IPS-20b (cell line): ENCODE measurements around the gene FRY.

Experiments
- H3K27ac ChIP-seq: one replicate; pipeline ENCODE4 v1.5.1; 2013; ENCODE audit warnings: low read length
- H3K27me3 ChIP-seq: 2 replicates; pipeline ENCODE4 v1.6.1; 2013; ENCODE audit warnings: mild to moderate bottlenecking, low read length, inconsistent platforms; ENCODE audit not compliant: insufficient read depth
- H3K36me3 ChIP-seq: 2 replicates; pipeline ENCODE4 v1.6.1; 2013; ENCODE audit warnings: low read depth, mild to moderate bottlenecking, inconsistent platforms, low read length, moderate library complexity; ENCODE audit not compliant: insufficient read depth
- H3K4me1 ChIP-seq: 2 replicates; pipeline ENCODE4 v1.6.1; 2013; ENCODE audit warnings: mild to moderate bottlenecking, control low read depth, inconsistent platforms, low read length, moderate library complexity; ENCODE audit not compliant: insufficient read depth
- H3K4me3 ChIP-seq: 2 replicates; pipeline ENCODE4 v1.5.1; 2013; ENCODE audit warnings: mild to moderate bottlenecking, low read length, inconsistent platforms
- H3K9ac ChIP-seq: 2 replicates; pipeline ENCODE4 v1.6.1; 2013; ENCODE audit warnings: low read depth, mild to moderate bottlenecking, inconsistent platforms, low read length, moderate library complexity
- H3K9me3 ChIP-seq: 2 replicates; pipeline ENCODE4 v1.6.1; 2013; ENCODE audit warnings: mild to moderate bottlenecking, low read depth, low read length, inconsistent platforms; ENCODE audit not compliant: insufficient read depth

The FRY gene

DNA sequence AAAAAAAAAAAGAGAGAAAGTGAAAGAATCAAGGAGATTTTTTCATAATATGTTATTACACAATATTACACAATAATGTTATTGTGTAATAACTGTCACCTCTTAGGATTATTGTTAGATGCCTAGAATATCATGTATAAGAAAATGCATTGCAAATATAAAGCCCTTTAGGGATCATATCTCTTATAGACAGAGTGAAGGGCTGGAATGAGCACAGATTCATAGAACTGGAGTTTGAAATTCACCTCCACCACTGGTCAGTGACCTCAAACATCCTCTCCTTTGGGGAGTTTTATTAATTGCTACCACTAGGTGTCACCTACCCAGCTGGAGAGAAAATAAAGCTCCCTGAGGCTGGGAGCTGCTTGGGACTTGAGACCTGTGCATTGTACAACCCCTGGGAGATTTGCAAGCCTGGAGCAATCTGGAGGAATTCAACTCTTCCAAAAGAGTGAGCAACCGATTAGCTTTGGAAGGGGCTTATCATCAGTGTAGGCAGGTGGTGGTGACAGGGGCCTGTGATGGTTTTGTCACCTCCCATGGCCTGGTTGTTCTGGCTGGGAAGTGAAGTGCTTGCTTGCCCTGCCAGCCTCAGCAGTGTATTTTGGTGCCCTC lies 30.3 kb upstream of the FRY start:
- H3K9ac ChIP-seq, result no peak overlapping the region
- H3K9me3 ChIP-seq, result no peaks in the 10 kb centered on the region
- no peaks in the 10 kb centered on the region for H3K27me3 ChIP-seq
- H3K36me3 ChIP-seq, result no peaks in the 10 kb centered on the region
- no peaks in the 10 kb centered on the region for H3K4me1 ChIP-seq
- H3K27ac ChIP-seq, result no peak overlapping the region
- no peak overlapping the region for H3K4me3 ChIP-seq

DNA sequence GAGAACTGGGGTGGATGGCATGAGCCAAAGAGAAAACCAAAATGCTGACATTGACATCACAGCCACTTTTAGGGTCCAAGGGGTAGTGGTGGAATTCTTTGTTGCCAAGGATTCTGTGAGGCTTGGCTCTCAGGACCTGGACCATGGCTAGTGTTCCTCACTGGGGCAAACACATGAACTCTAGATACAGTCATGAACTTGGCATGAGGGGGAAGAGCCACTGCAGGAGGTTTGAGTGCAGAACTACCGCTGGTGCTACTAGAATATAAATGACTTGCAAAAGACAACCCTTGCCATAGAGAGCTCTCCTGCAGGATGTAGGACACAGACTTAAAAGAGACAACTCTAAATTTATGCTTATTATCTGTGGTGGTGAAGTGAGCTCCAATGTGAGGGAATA lies 29.8 kb upstream of the FRY start:
- Histone ChIP-seq H3K27ac (no peak overlapping the region), H3K4me3 (no peak overlapping the region), H3K36me3 (no peaks in the 10 kb centered on the region), H3K9me3 (no peaks in the 10 kb centered on the region), H3K27me3 (no peaks in the 10 kb centered on the region), H3K4me1 (no peaks in the 10 kb centered on the region), H3K9ac (no peak overlapping the region)

DNA sequence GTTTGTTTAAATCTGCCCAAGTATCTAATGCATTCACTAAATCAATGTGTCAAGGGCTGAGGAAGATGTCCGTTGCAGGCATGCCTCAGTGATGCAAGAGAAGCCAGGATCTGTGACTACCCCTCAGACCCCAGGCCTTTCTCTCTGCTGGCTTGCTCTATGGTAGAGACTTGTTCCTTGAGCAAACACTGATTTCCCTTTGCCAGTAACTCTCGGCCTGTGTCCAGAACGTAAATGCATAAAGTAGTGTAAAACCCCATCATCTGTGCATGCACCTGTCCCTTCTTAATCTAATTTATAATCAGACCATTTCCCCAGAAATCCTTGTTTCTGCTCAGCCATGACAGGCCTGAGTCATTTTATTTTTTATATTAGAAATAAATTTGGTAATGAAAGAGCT lies 28.7 kb upstream of the FRY start:
- H3K27ac ChIP-seq, result no peak overlapping the region
- H3K4me1 ChIP-seq, result no peaks in the 10 kb centered on the region
- no peaks in the 10 kb centered on the region for H3K9me3 ChIP-seq
- no peak overlapping the region for H3K4me3 ChIP-seq
- H3K27me3 ChIP-seq, result no peaks in the 10 kb centered on the region
- no peaks in the 10 kb centered on the region for H3K36me3 ChIP-seq
- H3K9ac ChIP-seq, result no peak overlapping the region

DNA sequence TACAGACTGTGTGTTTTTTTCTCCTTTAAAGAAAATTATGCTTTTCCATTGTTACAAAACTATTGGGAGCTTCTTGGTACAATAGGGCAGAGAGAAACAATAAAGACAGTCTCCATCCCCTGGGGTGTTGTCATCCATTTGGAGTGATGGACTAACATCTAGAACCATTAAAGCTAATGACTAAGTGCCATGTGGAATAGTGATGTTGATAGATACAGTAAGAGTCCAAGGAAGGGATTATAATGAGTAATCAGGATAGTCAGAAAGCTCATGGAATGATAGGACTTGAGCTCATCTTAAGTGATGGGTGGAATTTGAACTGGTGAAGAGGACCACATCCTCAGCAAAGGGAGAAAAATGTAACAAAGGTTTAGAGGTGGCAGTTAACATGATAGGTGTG lies 24.1 kb upstream of the FRY start:
- Histone ChIP-seq H3K4me3 (no peak overlapping the region), H3K9ac (no peak overlapping the region), H3K27me3 (no peaks in the 10 kb centered on the region), H3K36me3 (no peaks in the 10 kb centered on the region), H3K9me3 (no peaks in the 10 kb centered on the region), H3K4me1 (peaks cover 8% of the 10 kb centered on the region; the same call in 1 of the 2 replicates), H3K27ac (no peak overlapping the region)

DNA sequence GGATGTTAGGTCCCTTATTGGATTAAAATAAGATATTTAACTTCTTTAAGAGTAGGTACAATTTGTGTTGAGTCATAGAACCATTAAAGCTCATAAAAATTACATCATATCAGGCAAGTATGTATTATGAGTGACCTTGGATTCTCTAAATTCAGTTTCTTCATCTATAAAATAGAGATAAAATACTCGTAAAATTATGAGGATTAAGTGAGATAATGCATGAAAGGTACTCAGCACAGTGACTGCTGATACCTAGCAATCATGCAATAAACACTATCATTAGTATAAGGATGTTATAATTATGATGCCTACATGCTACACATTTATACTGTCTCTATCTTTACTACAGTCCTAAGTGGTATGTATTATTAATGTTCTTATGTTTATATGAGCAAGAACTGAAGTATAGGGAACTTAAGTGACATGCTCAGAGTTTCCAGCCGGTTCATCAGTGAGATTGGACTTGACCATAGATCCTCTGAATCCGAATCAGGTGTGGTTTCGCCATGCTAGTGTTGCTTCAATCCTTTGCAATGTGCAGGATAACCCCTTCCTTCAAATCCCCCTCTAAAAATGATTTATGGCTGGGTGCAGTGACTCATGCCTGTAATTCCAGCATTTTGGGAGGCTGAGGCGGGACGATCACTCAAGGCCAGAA lies 22.9 kb upstream of the FRY start:
- Histone ChIP-seq H3K9me3 (no peaks in the 10 kb centered on the region), H3K9ac (no peak overlapping the region), H3K27ac (no peak overlapping the region), H3K4me1 (peaks cover 8% of the 10 kb centered on the region; the same call in 1 of the 2 replicates), H3K4me3 (no peak overlapping the region), H3K27me3 (no peaks in the 10 kb centered on the region), H3K36me3 (no peaks in the 10 kb centered on the region)

DNA sequence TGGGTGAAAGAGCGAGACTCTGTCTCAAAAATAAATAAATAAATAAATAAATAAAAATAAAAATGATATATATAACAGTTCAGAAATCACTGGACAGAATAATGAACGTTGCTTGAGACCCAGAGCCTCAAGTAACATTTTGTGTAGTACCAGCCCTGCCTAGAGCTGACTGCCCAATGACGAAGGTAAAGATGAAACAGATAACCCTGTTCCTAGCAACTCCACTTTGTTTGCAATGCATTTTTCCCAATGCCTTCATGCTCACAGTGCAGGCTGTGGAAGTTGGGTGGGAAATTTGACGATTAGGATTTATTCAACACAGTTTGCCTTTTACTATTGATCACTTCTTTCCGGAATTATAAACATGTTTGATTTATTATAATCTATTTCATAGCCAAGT lies 22.2 kb upstream of the FRY start:
- no peaks in the 10 kb centered on the region for H3K9me3 ChIP-seq
- peaks cover 8% of the 10 kb centered on the region; the same call in 1 of the 2 replicates for H3K4me1 ChIP-seq
- no peaks in the 10 kb centered on the region for H3K27me3 ChIP-seq
- no peak overlapping the region for H3K27ac ChIP-seq
- no peak overlapping the region for H3K9ac ChIP-seq
- no peak overlapping the region for H3K4me3 ChIP-seq
- no peaks in the 10 kb centered on the region for H3K36me3 ChIP-seq

DNA sequence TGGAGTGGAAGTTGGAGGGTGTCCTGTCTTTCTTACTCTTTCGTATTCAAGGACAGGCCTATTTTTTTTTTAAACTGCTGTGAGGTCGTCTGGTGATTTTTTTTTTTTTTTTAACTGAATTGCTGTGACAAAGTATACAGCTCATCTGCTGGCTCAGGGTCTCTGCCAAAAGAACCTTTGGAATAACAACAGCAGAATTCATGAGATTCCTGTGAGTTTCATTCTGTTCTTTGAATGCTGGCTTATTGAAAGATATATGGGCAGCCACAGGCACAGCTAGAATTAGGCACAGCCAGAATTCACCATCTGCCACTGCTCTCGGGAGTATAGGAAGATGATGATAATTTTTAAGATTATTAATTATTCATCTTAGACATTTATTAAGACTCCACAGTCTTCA lies 21.4 kb upstream of the FRY start:
- H3K9me3 ChIP-seq, result no peaks in the 10 kb centered on the region

DNA sequence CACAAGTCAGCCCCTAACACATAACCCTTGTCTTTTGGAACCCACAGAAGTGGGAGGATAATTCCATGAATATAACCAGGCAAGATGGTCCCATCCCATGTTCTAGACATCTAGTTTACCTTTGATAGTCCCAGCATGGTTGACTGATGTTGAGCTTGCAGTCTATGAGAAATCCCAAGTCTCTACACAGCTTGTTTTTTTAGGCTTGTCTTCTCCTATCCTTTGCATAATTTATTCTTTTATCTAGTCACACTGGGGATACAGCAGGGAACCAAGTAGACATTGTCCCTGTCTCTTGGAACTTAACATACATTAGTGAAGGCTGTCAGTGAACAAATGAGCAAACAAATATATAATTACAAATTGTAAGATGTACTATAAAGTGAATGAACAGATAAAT lies 19.6 kb upstream of the FRY start:
- no peaks in the 10 kb centered on the region for H3K36me3 ChIP-seq
- no peak overlapping the region for H3K27ac ChIP-seq
- H3K4me3 ChIP-seq, result no peak overlapping the region
- peaks cover 8% of the 10 kb centered on the region; the same call in 1 of the 2 replicates for H3K4me1 ChIP-seq
- no peaks in the 10 kb centered on the region for H3K9me3 ChIP-seq
- H3K27me3 ChIP-seq, result no peaks in the 10 kb centered on the region
- no peak overlapping the region for H3K9ac ChIP-seq

More for the DNA sequence above, 21.4 kb upstream of the FRY start:
- Histone ChIP-seq H3K4me3 (no peak overlapping the region), H3K36me3 (no peaks in the 10 kb centered on the region), H3K27me3 (no peaks in the 10 kb centered on the region), H3K4me1 (peaks cover 8% of the 10 kb centered on the region; the same call in 1 of the 2 replicates), H3K27ac (no peak overlapping the region), H3K9ac (no peak overlapping the region)

DNA sequence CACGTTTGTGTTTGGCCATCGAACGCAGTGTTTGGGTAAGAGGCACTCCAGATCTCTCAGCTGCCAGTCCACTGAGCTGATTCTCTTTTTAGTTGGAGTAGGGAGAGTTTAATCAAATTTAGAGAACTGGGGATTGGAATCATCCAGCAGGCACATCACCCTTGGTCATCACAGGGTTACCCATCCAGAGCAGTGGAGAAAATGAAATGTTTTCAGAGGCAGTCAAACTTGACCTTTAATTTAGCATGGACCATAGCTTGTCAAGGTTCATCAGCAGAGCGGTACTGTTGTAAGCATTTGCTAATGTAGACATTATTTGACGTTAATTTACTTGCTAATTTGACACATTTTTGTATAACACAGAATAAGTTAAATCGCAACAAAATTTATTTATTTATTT lies 18.4 kb upstream of the FRY start:
- no peak overlapping the region for H3K4me3 ChIP-seq
- H3K4me1 ChIP-seq, result peaks cover 8% of the 10 kb centered on the region; the same call in 1 of the 2 replicates
- H3K9me3 ChIP-seq, result no peaks in the 10 kb centered on the region
- H3K9ac ChIP-seq, result no peak overlapping the region
- H3K27ac ChIP-seq, result no peak overlapping the region
- no peaks in the 10 kb centered on the region for H3K27me3 ChIP-seq
- no peaks in the 10 kb centered on the region for H3K36me3 ChIP-seq

DNA sequence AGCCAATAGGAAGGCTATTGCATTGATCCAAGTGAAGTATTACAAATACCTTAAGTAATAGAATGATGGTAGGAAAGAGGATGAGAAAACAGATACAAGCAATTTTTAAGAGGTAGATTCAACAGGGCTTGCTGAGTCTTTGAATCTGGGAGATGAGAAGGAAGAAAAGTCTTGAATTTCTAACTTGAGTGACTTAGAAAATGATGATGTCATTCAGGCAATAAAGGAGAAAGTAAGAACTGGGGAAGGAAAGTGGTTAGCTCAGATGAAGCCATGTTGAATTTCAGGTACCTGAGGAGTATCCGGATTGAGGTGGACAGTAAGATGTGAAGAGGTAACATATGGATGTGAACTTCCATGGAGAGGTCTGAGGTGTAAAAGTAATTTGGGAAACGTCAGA lies 15.5 kb upstream of the FRY start:
- Histone ChIP-seq H3K36me3 (no peaks in the 10 kb centered on the region), H3K9me3 (no peaks in the 10 kb centered on the region), H3K4me3 (no peak overlapping the region), H3K9ac (no peak overlapping the region), H3K4me1 (0 out of 2 replicates have a peak, but pooled peaks cover 3% of the 10 kb centered on the region), H3K27me3 (no peaks in the 10 kb centered on the region), H3K27ac (no peak overlapping the region)

DNA sequence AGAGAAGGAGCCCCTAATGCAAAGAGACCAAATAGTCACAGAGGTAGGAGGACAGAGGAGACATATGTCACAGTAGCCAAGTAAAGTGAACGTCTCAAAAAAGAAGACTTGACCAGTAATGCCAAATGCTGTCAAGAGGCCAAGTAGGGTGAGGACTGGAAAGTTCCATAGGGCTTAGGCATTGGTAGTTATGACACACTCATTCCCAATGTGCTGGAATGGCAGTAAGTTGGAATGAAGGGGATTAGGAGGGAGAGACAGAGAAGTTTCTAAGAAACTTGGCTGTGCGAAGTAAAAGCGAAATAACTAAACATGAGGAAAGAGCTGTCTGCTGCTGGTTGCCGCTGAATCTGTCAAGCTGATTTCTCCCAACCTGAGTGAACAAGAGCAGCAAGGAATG lies 14.9 kb upstream of the FRY start:
- no peaks in the 10 kb centered on the region for H3K9me3 ChIP-seq
- H3K9ac ChIP-seq, result no peak overlapping the region
- H3K27ac ChIP-seq, result no peak overlapping the region
- H3K4me1 ChIP-seq, result 0 out of 2 replicates have a peak, but pooled peaks cover 3% of the 10 kb centered on the region
- H3K27me3 ChIP-seq, result no peaks in the 10 kb centered on the region
- no peak overlapping the region for H3K4me3 ChIP-seq
- no peaks in the 10 kb centered on the region for H3K36me3 ChIP-seq

DNA sequence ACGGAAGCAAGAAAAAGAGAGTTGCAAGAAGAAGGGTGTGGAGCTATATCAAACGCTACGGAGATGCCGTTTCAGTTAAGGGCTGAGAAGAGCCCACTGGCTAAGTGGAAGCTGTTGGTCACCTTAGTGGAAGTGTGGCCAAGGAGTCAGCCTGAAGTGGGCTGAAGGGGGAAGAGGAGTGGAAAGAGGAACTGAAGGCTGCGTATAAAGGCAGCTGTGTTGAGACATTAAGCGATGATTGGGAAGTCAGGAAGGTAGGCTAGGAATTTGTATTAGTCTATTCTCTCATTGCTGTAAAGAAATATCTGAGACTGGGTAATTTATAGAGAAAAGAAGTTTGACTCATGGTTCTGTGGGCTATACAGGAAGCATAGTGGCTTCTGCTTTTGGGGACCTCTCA lies 14.1 kb upstream of the FRY start:
- no peak overlapping the region for H3K4me3 ChIP-seq
- no peaks in the 10 kb centered on the region for H3K36me3 ChIP-seq
- H3K27ac ChIP-seq, result no peak overlapping the region
- H3K27me3 ChIP-seq, result no peaks in the 10 kb centered on the region
- no peak overlapping the region for H3K9ac ChIP-seq
- H3K9me3 ChIP-seq, result no peaks in the 10 kb centered on the region
- H3K4me1 ChIP-seq, result no peaks in the 10 kb centered on the region
